WERI-Rb-1 (cell line): ENCODE measurements around the gene CALHM1.
A peak's percentile ranks its signal among the peaks of the same experiment; 100 is the strongest.
"Not testable (repeated sequence)": the region's sequence is repeated elsewhere in the genome, so short reads cannot be mapped to it uniquely, and the experiment has no call there.

Experiments used
- DNase-seq: peaks from one replicate; pipeline ENCODE4 v3.0.0-alpha.2; 2020
- H3K27ac ChIP-seq: fragments of 250-450 bp; sonication (Bioruptor Pico); 2 replicates; pipeline ENCODE4 v1.5.1; 2020; ENCODE audit warnings: mild to moderate bottlenecking, moderate library complexity
- H3K27me3 ChIP-seq: fragments of 250-450 bp; sonication (Bioruptor Pico); 2 replicates; pipeline ENCODE4 v1.5.1; 2021; ENCODE audit warnings: mild to moderate bottlenecking, low read depth, moderate library complexity; ENCODE audit not compliant: insufficient read depth, severe bottlenecking
- H3K36me3 ChIP-seq: fragments of 250-450 bp; sonication (Bioruptor Pico); 2 replicates; pipeline ENCODE4 v1.5.1; 2020; ENCODE audit warnings: mild to moderate bottlenecking, moderate library complexity
- H3K4me3 ChIP-seq: 2 replicates; pipeline ENCODE4 v1.5.1; 2011; ENCODE audit warnings: low read depth, mild to moderate bottlenecking, control low read depth, low read length
- H3K9me3 ChIP-seq: fragments of 250-450 bp; sonication (Bioruptor Pico); 2 replicates; pipeline ENCODE4 v1.5.1; 2021; ENCODE audit warnings: mild to moderate bottlenecking, moderate library complexity; ENCODE audit not compliant: severe bottlenecking
- CTCF ChIP-seq: IDR thresholded peaks from 2 replicates; pipeline ENCODE4 v1.5.1; 2011; ENCODE audit warnings: low read depth, mild to moderate bottlenecking, control low read depth, inconsistent platforms, low read length

CALHM1 gene

GRCh38 chr10:103427866-103428265 lies 30.8 kb downstream of the CALHM1 start:
- H3K27me3 ChIP-seq = no peaks in the 10 kb centered on the region
- peak overlapping the region; percentile 83 for H3K27ac ChIP-seq
- peaks cover 75% of the 10 kb centered on the region for H3K36me3 ChIP-seq
- H3K9me3 ChIP-seq = no peaks in the 10 kb centered on the region
- DNase-seq = peak; percentile 25
- H3K4me3 ChIP-seq = no peak overlapping the region
- TF ChIP-seq CTCF = no peak

DNA sequence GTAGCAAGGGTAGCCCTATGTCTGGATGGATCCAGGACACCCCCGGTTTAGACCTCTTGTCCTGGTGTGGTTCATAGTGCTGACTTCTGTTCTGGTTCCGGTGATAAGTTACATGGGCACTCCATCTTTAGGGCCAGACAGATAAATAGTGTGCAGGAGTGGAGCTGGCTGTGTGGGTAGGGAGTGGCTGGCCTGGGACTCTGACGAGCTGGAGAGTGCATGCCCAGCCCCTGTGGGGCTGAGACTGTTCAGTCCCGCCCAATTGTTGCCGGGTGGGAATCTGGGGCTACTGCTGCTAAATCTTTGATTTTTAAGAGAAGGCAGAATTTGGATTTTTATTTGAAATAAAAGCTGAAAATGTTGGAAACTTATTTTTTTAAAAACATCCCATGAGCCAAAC lies 35.0 kb downstream of the CALHM1 start:
- Histone ChIP-seq H3K36me3 (peaks cover 80% of the 10 kb centered on the region), H3K9me3 (no peaks in the 10 kb centered on the region), H3K27ac (no peak overlapping the region), H3K27me3 (no peaks in the 10 kb centered on the region), H3K4me3 (no peak overlapping the region)
- DNase-seq = no peak
- no peak for TF ChIP-seq CTCF

GRCh38 chr10:103419101-103419500 lies 39.6 kb downstream of the CALHM1 start:
- DNase-seq = peak; percentile 50
- no peaks in the 10 kb centered on the region for H3K9me3 ChIP-seq
- no peak overlapping the region for H3K4me3 ChIP-seq
- H3K27me3 ChIP-seq = no peaks in the 10 kb centered on the region
- H3K27ac ChIP-seq = peak overlapping the region; percentile 51
- peaks cover 88% of the 10 kb centered on the region for H3K36me3 ChIP-seq
- no peak for TF ChIP-seq CTCF

DNA sequence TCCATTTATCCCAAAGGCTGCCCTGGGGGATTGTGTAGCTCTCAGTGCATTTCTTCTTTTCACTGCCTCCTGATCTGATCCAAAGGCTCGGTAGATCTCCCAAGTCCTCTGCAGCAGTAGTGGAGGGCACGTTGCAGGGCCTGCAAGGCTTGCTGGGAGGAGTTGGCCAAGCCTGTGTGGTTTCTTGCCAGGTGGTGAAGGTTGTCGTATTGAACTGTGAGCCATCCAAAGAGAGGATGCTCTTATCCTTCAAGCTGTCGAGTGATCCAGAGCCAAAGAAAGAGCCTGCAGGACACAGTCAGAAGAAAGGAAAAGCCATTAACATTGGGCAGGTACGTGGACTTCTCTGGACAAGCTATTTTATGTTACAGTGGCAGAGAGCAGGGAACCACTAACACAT lies 41.1 kb downstream of the CALHM1 start:
- no peak overlapping the region for H3K4me3 ChIP-seq
- TF ChIP-seq CTCF = no peak
- no peak for DNase-seq

DNA sequence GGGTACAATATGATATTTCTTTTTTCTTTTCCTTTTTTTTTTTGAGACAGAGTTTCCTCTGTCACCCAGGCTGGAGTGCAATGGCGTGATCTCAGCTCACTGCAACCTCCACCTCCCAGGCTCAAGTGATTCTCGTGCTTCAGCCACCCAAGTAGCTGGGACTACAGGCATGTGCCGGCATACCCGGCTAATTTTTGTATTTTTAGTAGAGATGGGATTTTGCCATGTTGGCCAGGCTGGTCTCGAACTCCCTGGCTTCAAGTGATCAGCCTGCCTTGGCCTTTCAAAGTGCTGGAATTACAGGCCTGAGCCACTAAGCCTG lies 41.6 kb downstream of the CALHM1 start:
- not testable (repeated sequence) for H3K27me3 ChIP-seq, DNase-seq, H3K9me3 ChIP-seq, H3K27ac ChIP-seq, H3K4me3 ChIP-seq
- H3K36me3 ChIP-seq = peaks cover 88% of the 10 kb centered on the region

More for the DNA sequence above, 41.1 kb downstream of the CALHM1 start:
- Histone ChIP-seq H3K27me3 (no peaks in the 10 kb centered on the region), H3K27ac (no peak overlapping the region), H3K9me3 (no peaks in the 10 kb centered on the region), H3K36me3 (peaks cover 88% of the 10 kb centered on the region)

GRCh38 chr10:103416436-103417147 lies 42.1 kb downstream of the CALHM1 start:
- TF ChIP-seq CTCF = peak; percentile 51
- Histone ChIP-seq H3K27ac (no peak overlapping the region), H3K27me3 (no peaks in the 10 kb centered on the region), H3K4me3 (no peak overlapping the region), H3K9me3 (no peaks in the 10 kb centered on the region), H3K36me3 (peaks cover 93% of the 10 kb centered on the region)
- DNase-seq = peak; percentile 71
